Astrocyte of the spinal cord (primary cell): Measurements from ENCODE around the gene KATNAL1.
"Not testable (repeated sequence)": the region's sequence is repeated elsewhere in the genome, so short reads cannot be mapped to it uniquely, and the experiment has no call there.

Source experiments
- DNase-seq: peaks from one replicate; pipeline ENCODE4 v3.0.0; 2011; ENCODE audit warnings: low read depth, low spot score
- H3K4me3 ChIP-seq: 2 replicates; pipeline ENCODE4 v1.5.1; 2011; ENCODE audit warnings: low read depth, mild to moderate bottlenecking, low read length, moderate library complexity
- in situ Hi-C: cut with HindIII; loops from 2 replicates; pipeline ENCODE4 v1.10.0; 2017; ENCODE audit warnings: low sequenced_read_pairs
- TF ChIP-seq, protein P1 (sequence below): IDR thresholded peaks from 2 replicates; pipeline ENCODE4 v1.5.1; 2012; ENCODE audit warnings: low read depth, mild to moderate bottlenecking, low read length, inconsistent platforms

Gene KATNAL1

DNA sequence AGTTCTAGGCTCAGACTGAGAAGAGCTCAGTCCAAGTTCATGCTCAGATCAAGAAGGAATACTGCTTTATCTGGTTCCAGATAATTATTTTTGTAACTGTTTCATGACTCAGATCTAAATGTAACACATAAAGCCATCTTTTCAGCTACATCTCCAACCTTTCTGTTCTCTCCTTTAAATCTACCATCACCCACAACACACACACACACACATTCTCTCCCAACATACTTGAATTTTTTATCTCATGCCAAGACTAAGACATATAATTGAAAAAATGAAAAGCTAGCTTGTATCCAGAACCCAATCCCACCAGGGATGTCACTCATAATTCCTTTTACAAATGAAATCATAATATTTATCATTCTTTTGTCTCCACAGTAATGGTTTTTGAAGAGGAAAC is 7.6 kb downstream of the KATNAL1 start:
- peak; percentile 33 for DNase-seq
- no peak overlapping the region for H3K4me3 ChIP-seq
- in situ Hi-C loops: no loop called here
- TF ChIP-seq, protein P1, sequence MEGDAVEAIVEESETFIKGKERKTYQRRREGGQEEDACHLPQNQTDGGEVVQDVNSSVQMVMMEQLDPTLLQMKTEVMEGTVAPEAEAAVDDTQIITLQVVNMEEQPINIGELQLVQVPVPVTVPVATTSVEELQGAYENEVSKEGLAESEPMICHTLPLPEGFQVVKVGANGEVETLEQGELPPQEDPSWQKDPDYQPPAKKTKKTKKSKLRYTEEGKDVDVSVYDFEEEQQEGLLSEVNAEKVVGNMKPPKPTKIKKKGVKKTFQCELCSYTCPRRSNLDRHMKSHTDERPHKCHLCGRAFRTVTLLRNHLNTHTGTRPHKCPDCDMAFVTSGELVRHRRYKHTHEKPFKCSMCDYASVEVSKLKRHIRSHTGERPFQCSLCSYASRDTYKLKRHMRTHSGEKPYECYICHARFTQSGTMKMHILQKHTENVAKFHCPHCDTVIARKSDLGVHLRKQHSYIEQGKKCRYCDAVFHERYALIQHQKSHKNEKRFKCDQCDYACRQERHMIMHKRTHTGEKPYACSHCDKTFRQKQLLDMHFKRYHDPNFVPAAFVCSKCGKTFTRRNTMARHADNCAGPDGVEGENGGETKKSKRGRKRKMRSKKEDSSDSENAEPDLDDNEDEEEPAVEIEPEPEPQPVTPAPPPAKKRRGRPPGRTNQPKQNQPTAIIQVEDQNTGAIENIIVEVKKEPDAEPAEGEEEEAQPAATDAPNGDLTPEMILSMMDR: no peak

DNA sequence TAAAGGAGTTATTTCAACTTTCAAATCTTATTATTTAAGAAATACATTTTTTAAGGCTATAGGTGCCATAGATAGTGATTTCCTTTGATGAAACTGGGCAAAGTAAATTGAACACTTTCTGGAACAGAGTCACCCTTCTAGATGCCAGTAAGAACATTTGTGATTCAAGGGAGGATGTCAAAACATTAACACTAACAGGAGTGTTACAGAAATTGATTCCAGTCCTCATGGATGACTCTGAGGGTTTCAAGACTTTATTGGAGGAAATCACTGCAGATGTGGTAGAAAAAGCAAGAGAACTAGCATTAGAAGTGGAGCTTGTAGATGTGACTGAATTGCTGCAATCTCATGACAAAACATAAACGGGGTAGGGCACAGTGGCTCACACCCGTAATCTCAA is 12.2 kb downstream of the KATNAL1 start:
- H3K4me3 ChIP-seq: no peak overlapping the region
- in situ Hi-C loops: no loop called here
- no peak for DNase-seq
- TF ChIP-seq, protein P1: no peak

DNA sequence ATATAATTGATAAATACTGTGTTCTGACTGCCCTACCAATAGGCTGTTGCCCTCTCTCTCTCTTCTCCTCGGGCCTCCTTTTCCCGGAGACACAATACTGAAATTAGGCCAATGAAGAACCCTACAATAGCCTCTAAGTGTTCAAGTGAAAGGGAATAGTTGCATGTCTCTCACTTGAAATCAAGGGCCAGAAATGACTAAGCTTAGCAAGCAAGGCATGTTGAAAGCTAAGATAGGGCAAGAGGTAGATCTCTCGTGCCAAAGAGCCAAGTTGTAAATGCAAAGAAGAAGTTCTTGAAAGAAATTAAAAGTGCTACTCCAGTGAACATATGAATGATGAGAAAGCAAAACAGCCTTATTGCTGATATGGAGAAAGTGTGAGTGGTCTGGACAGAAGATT is 13.3 kb downstream of the KATNAL1 start:
- in situ Hi-C loops: no loop called here
- H3K4me3 ChIP-seq: no peak overlapping the region
- TF ChIP-seq, protein P1: no peak
- DNase-seq: no peak

DNA sequence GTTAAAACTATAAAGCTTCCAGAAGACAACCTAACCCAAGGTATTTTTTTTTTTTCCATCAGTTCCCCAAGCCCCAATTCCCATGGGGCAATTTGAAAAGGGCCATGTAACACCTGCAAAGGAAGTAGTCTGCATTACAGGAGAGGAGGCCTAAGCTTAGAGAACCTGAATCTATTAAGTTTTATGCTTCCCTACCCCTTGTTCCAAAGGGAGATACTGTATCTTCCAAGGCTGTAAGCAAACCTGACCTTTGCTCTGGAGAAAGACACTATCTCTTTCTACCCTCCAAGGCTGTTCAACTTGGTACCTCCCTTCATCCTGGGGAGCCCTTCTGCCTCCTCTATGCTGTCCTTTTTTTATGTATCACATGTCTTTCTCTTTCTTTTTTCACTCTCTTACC is 15.0 kb downstream of the KATNAL1 start:
- no peak overlapping the region for H3K4me3 ChIP-seq
- in situ Hi-C loops: no loop called here
- TF ChIP-seq, protein P1: no peak
- DNase-seq: no peak

DNA sequence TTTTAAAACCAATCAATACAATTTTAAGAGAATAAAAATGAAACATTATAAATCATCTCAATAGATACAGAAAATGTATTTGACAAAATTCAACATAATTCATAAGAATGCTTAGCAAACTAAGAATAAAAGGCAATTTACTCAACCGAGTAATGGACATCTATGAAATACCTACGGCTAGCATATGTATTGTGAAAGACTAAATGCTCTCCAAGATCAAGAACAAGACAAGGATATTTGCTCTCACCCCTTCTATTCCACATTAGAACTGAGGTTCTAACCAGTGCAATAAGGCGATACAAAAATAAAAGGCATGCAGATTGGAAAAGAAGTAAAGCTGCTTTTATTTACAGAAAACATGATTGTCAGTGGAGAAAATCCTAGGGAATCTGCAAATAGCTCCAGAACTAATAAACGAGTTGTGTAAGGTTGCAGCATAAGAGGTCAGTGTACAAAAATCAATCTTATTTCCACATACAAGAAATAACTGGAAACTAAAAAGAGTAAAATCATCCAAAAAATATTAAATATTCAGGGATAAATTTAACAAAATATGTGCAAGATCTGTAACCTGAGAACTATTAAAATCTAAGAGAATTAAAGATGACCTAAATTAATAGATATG is 16.4 kb downstream of the KATNAL1 start:
- TF ChIP-seq, protein P1: no peak
- H3K4me3 ChIP-seq: no peak overlapping the region
- no peak for DNase-seq
- in situ Hi-C loops: no loop called here

DNA sequence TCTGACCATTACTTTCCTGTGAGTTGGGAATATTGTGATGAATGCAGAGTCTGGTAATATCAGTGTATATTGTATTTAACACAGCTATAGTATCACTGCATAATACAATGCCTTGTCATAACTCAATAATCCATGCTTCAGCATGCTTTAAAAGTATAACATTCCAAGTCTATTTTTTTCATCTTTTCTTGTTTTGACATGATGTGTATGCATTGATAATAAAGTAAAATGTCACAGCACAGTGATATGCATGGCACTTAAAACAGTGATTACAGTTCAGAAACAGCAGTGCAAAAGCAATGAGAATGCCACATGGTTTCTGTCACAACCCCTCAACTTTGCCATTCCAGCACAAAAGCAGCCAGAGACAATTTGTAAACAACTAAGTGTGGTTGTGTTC is 17.8 kb downstream of the KATNAL1 start:
- H3K4me3 ChIP-seq: no peak overlapping the region
- in situ Hi-C loops: no loop called here
- DNase-seq: no peak
- TF ChIP-seq, protein P1: no peak

DNA sequence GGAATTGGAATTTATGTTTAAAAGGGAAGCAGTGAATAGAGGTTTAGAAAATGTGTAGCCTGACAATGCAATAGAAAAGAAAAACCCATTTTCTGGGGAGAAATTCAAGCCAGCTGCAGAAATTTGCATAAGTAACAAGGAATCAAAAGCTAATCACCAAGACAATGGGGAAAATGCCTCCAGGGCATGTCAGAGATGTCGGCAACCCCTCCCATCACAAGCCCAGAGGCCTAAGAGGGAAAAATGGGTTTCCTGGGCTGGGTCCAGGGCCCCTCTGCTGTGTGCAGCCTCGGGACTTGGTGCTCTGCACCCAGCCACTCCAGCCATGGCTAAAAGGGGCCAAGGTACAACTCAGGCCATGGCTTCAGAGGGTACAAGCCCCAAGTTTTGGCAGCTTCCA is 21.3 kb downstream of the KATNAL1 start:
- in situ Hi-C loops, H3K4me3 ChIP-seq: not testable (repeated sequence)

More for the DNA sequence above, 21.3 kb downstream of the KATNAL1 start:
- not testable (repeated sequence) for DNase-seq
